HepG2 (cell line): Measurements from ENCODE around the gene NARF. TPM values are rescaled to one million over a fixed set of nuclear protein-coding genes. Genes with fewer than 3 reads are reported as not detected.
A peak's percentile ranks its signal among the peaks of the same experiment; 100 is the strongest.

Experiments
- ATF7 ChIP-seq, 2 experiments: fragments of 450-650 bp in 1 of 2; sonication (generic) in 1 of 2; formaldehyde crosslinking in 1 of 2; IDR thresholded peaks; 2 replicates each; pipeline versions ENCODE4 v1.4.0 to v1.6.1; 2016 to 2020; ENCODE audit warnings: antibody characterized with exemption in 1 of 2, mild to moderate bottlenecking in 1 of 2, missing genetic modification reagents in 1 of 2
- ELF3 ChIP-seq: IDR thresholded peaks from 2 replicates; pipeline ENCODE4 v1.6.1; 2016; ENCODE audit warnings: missing genetic modification reagents, missing compliant biosample characterization
- GZF1 ChIP-seq: sonication (generic); formaldehyde crosslinking; IDR thresholded peaks from 2 replicates; pipeline ENCODE4 v1.5.1; 2020; ENCODE audit warnings: mild to moderate bottlenecking, missing genetic modification reagents
- HOXD1 ChIP-seq: sonication (generic); formaldehyde crosslinking; IDR thresholded peaks from 2 replicates; pipeline ENCODE4 v1.5.0; 2020; ENCODE audit warnings: missing genetic modification reagents
- NFIB ChIP-seq: sonication (generic); formaldehyde crosslinking; IDR thresholded peaks from 2 replicates; pipeline ENCODE4 v1.9.0; 2021; ENCODE audit warnings: missing genetic modification reagents, mild to moderate bottlenecking, borderline replicate concordance
- PITX1 ChIP-seq: sonication (generic); formaldehyde crosslinking; IDR thresholded peaks from 2 replicates; pipeline ENCODE4 v1.5.1; 2020; ENCODE audit warnings: mild to moderate bottlenecking, missing genetic modification reagents
- SIN3A ChIP-seq: IDR thresholded peaks from 2 replicates; pipeline ENCODE4 v1.6.1; 2011; ENCODE audit warnings: low read depth, mild to moderate bottlenecking, control low read depth, low read length, borderline replicate concordance
- ZKSCAN8 ChIP-seq: IDR thresholded peaks from 2 replicates; pipeline ENCODE4 v1.6.1; 2016; ENCODE audit warnings: borderline replicate concordance, missing genetic modification reagents, missing compliant biosample characterization
- ZNF577 ChIP-seq: sonication (generic); formaldehyde crosslinking; IDR thresholded peaks from 2 replicates; pipeline ENCODE4 v1.4.0; 2020; ENCODE audit warnings: mild to moderate bottlenecking, low read depth, missing genetic modification reagents, borderline replicate concordance
- polyA plus RNA-seq, 8 experiments: library from polyadenylated mRNA; depleted of rRNA in 3 of 8; stranded (reverse) in 7 of 8; unstranded in 1 of 8; fragments of >200 nt; fragmentation: Illumina TruSeq in 4 of 8; extraction: Trizol in 4 of 8; gene quantifications; 2 replicates each; pipeline versions ENCODE4 v1.2.1 to v1.2.3, GENCODE V29; 2011 to 2016; ENCODE audit warnings: low read depth in 4 of 8, missing spikeins in 1 of 8, mixed read lengths in 1 of 8; ENCODE audit not compliant: insufficient read depth in 1 of 8
- total RNA-seq, 5 experiments: library from RNA; depleted of rRNA; stranded (reverse); fragments of >200 nt; fragmentation: Illumina TruSeq; extraction: Trizol; gene quantifications; 2 replicates each; pipeline ENCODE4 v1.2.3, GENCODE V29; 2016; ENCODE audit warnings: low read depth in 1 of 5
- TF ChIP-seq, protein P1 (sequence below): sonication (generic); formaldehyde crosslinking; IDR thresholded peaks from 2 replicates; pipeline ENCODE4 v1.5.0; 2020; ENCODE audit warnings: missing genetic modification reagents
- TF ChIP-seq, protein P2 (sequence below): sonication (generic); formaldehyde crosslinking; IDR thresholded peaks from 2 replicates; pipeline ENCODE4 v1.4.0; 2020; ENCODE audit warnings: mild to moderate bottlenecking, missing genetic modification reagents
- TF ChIP-seq, protein P3 (sequence below): sonication (generic); formaldehyde crosslinking; IDR thresholded peaks from 2 replicates; pipeline ENCODE4 v1.5.0; 2020; ENCODE audit warnings: mild to moderate bottlenecking, missing genetic modification reagents
- TF ChIP-seq, protein P4 (sequence below): sonication (generic); formaldehyde crosslinking; IDR thresholded peaks from 2 replicates; pipeline ENCODE4 v1.4.0; 2020; ENCODE audit warnings: mild to moderate bottlenecking, missing genetic modification reagents
- TF ChIP-seq, protein P5 (sequence below): sonication (generic); formaldehyde crosslinking; IDR thresholded peaks from 2 replicates; pipeline ENCODE4 v1.4.0; 2020; ENCODE audit warnings: mild to moderate bottlenecking, missing genetic modification reagents
- TF ChIP-seq, protein P6 (sequence below): sonication (generic); formaldehyde crosslinking; IDR thresholded peaks from 2 replicates; pipeline ENCODE4 v1.4.0; 2020; ENCODE audit warnings: mild to moderate bottlenecking, missing genetic modification reagents

NARF gene
- total and polyA plus RNA-seq, 2 of the 13 experiments (the other 11 are each of a cell fraction or from before 2014, with no cell fraction given): 61.1 to 144 TPM

DNA sequence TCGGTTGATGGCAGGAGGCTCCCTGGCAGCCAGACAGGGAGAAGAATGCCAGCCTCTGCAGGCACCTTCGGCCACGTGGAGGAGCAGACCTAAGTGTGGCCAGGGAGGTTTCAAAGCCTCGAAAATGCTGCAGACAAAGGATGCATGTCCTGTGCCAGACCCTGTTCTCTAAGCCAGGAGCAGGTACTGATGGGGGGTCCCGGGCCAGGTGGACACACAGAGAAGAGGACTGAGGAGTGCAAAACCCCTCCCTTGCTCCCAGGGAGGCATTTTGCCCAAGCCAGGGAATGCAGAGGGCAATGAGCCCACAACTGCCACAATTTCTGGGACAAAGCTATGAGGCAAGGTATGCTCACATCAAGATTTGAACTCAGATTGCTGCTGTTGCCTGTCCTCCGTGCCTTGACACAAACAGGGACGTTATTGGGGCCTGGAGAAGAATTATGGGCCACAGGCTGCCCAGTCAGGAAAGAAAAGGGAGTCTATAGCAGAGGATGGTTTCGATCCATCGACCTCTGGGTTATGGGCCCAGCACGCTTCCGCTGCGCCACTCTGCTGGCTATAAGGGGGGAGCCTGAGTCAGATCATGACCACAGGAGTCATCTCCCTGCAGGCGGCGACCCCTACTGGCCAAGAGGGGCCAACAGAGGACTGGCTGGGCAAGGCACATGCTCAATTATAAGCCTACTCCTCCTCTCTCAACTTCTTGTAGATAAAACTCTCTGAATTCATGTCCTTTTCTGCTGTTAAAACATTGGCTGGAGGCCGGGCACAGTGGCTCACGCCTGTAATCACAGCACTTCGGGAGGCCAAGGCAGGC lies 35.9 kb downstream of the NARF start (continued):
- TF ChIP-seq, protein P1, sequence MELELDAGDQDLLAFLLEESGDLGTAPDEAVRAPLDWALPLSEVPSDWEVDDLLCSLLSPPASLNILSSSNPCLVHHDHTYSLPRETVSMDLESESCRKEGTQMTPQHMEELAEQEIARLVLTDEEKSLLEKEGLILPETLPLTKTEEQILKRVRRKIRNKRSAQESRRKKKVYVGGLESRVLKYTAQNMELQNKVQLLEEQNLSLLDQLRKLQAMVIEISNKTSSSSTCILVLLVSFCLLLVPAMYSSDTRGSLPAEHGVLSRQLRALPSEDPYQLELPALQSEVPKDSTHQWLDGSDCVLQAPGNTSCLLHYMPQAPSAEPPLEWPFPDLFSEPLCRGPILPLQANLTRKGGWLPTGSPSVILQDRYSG (CRISPR knock-in tag): 0 out of 2 replicates have a peak, but pooled peaks have one; percentile 13
- TF ChIP-seq, protein P2, sequence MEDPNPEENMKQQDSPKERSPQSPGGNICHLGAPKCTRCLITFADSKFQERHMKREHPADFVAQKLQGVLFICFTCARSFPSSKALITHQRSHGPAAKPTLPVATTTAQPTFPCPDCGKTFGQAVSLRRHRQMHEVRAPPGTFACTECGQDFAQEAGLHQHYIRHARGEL (CRISPR knock-in tag): peak; percentile 92; the same call in 1 of the 2 replicates
- TF ChIP-seq, protein P3, sequence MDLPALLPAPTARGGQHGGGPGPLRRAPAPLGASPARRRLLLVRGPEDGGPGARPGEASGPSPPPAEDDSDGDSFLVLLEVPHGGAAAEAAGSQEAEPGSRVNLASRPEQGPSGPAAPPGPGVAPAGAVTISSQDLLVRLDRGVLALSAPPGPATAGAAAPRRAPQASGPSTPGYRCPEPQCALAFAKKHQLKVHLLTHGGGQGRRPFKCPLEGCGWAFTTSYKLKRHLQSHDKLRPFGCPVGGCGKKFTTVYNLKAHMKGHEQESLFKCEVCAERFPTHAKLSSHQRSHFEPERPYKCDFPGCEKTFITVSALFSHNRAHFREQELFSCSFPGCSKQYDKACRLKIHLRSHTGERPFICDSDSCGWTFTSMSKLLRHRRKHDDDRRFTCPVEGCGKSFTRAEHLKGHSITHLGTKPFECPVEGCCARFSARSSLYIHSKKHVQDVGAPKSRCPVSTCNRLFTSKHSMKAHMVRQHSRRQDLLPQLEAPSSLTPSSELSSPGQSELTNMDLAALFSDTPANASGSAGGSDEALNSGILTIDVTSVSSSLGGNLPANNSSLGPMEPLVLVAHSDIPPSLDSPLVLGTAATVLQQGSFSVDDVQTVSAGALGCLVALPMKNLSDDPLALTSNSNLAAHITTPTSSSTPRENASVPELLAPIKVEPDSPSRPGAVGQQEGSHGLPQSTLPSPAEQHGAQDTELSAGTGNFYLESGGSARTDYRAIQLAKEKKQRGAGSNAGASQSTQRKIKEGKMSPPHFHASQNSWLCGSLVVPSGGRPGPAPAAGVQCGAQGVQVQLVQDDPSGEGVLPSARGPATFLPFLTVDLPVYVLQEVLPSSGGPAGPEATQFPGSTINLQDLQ: peak; percentile 86; the same call in 1 of the 2 replicates
- TF ChIP-seq ATF7 (IDR thresholded peaks at IDR 0.05): no peak
- peak; percentile 61; the same call in 1 of the 2 replicates for TF ChIP-seq ATF7 (CRISPR knock-in tag; IDR thresholded peaks at IDR 0.05)
- TF ChIP-seq, protein P4, sequence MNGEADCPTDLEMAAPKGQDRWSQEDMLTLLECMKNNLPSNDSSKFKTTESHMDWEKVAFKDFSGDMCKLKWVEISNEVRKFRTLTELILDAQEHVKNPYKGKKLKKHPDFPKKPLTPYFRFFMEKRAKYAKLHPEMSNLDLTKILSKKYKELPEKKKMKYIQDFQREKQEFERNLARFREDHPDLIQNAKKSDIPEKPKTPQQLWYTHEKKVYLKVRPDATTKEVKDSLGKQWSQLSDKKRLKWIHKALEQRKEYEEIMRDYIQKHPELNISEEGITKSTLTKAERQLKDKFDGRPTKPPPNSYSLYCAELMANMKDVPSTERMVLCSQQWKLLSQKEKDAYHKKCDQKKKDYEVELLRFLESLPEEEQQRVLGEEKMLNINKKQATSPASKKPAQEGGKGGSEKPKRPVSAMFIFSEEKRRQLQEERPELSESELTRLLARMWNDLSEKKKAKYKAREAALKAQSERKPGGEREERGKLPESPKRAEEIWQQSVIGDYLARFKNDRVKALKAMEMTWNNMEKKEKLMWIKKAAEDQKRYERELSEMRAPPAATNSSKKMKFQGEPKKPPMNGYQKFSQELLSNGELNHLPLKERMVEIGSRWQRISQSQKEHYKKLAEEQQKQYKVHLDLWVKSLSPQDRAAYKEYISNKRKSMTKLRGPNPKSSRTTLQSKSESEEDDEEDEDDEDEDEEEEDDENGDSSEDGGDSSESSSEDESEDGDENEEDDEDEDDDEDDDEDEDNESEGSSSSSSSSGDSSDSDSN (CRISPR knock-in tag): peak; percentile 66
- 0 out of 2 replicates have a peak, but pooled peaks have one; percentile 37 for TF ChIP-seq HOXD1 (CRISPR knock-in tag)
- TF ChIP-seq GZF1 (CRISPR knock-in tag): no peak
- TF ChIP-seq NFIB: no peak
- TF ChIP-seq, protein P5, sequence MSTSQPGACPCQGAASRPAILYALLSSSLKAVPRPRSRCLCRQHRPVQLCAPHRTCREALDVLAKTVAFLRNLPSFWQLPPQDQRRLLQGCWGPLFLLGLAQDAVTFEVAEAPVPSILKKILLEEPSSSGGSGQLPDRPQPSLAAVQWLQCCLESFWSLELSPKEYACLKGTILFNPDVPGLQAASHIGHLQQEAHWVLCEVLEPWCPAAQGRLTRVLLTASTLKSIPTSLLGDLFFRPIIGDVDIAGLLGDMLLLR (CRISPR knock-in tag): 0 out of 2 replicates have a peak, but pooled peaks have one; percentile 61
- TF ChIP-seq SIN3A: no peak
- TF ChIP-seq ELF3 (CRISPR knock-in tag): peak; percentile 86
- peak; percentile 72 for TF ChIP-seq ZKSCAN8 (CRISPR knock-in tag)
- 0 out of 2 replicates have a peak, but pooled peaks have one; percentile 14 for TF ChIP-seq ZNF577
- TF ChIP-seq, protein P6, sequence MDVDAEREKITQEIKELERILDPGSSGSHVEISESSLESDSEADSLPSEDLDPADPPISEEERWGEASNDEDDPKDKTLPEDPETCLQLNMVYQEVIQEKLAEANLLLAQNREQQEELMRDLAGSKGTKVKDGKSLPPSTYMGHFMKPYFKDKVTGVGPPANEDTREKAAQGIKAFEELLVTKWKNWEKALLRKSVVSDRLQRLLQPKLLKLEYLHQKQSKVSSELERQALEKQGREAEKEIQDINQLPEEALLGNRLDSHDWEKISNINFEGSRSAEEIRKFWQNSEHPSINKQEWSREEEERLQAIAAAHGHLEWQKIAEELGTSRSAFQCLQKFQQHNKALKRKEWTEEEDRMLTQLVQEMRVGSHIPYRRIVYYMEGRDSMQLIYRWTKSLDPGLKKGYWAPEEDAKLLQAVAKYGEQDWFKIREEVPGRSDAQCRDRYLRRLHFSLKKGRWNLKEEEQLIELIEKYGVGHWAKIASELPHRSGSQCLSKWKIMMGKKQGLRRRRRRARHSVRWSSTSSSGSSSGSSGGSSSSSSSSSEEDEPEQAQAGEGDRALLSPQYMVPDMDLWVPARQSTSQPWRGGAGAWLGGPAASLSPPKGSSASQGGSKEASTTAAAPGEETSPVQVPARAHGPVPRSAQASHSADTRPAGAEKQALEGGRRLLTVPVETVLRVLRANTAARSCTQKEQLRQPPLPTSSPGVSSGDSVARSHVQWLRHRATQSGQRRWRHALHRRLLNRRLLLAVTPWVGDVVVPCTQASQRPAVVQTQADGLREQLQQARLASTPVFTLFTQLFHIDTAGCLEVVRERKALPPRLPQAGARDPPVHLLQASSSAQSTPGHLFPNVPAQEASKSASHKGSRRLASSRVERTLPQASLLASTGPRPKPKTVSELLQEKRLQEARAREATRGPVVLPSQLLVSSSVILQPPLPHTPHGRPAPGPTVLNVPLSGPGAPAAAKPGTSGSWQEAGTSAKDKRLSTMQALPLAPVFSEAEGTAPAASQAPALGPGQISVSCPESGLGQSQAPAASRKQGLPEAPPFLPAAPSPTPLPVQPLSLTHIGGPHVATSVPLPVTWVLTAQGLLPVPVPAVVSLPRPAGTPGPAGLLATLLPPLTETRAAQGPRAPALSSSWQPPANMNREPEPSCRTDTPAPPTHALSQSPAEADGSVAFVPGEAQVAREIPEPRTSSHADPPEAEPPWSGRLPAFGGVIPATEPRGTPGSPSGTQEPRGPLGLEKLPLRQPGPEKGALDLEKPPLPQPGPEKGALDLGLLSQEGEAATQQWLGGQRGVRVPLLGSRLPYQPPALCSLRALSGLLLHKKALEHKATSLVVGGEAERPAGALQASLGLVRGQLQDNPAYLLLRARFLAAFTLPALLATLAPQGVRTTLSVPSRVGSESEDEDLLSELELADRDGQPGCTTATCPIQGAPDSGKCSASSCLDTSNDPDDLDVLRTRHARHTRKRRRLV: peak; percentile 80
- TF ChIP-seq PITX1: peak; percentile 87
